AG09309 (cell line): ENCODE results near the gene MROH8.

Source experiments
- DNase-seq: peaks from one replicate; pipeline ENCODE4 v3.0.0-alpha.2; 2010; ENCODE audit warnings: low read depth
- H3K4me3 ChIP-seq: 2 replicates; pipeline ENCODE4 v1.5.1; 2011; ENCODE audit warnings: mild to moderate bottlenecking, low read depth, low read length, moderate library complexity; ENCODE audit not compliant: control insufficient read depth
- TF ChIP-seq, protein P1 (sequence below): IDR thresholded peaks from 2 replicates; pipeline ENCODE4 v1.5.1; 2011; ENCODE audit warnings: mild to moderate bottlenecking, low read depth, low read length, inconsistent platforms; ENCODE audit not compliant: insufficient read depth, control insufficient read depth; ENCODE audit errors: missing control alignments

MROH8 gene

GRCh38 chr20:37096415-37097041 is 82.8 kb downstream of the MROH8 start:
- no peak for DNase-seq
- no peak overlapping the region; the same call in 1 of the 2 replicates for H3K4me3 ChIP-seq
- TF ChIP-seq, protein P1, sequence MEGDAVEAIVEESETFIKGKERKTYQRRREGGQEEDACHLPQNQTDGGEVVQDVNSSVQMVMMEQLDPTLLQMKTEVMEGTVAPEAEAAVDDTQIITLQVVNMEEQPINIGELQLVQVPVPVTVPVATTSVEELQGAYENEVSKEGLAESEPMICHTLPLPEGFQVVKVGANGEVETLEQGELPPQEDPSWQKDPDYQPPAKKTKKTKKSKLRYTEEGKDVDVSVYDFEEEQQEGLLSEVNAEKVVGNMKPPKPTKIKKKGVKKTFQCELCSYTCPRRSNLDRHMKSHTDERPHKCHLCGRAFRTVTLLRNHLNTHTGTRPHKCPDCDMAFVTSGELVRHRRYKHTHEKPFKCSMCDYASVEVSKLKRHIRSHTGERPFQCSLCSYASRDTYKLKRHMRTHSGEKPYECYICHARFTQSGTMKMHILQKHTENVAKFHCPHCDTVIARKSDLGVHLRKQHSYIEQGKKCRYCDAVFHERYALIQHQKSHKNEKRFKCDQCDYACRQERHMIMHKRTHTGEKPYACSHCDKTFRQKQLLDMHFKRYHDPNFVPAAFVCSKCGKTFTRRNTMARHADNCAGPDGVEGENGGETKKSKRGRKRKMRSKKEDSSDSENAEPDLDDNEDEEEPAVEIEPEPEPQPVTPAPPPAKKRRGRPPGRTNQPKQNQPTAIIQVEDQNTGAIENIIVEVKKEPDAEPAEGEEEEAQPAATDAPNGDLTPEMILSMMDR = no peak

DNA sequence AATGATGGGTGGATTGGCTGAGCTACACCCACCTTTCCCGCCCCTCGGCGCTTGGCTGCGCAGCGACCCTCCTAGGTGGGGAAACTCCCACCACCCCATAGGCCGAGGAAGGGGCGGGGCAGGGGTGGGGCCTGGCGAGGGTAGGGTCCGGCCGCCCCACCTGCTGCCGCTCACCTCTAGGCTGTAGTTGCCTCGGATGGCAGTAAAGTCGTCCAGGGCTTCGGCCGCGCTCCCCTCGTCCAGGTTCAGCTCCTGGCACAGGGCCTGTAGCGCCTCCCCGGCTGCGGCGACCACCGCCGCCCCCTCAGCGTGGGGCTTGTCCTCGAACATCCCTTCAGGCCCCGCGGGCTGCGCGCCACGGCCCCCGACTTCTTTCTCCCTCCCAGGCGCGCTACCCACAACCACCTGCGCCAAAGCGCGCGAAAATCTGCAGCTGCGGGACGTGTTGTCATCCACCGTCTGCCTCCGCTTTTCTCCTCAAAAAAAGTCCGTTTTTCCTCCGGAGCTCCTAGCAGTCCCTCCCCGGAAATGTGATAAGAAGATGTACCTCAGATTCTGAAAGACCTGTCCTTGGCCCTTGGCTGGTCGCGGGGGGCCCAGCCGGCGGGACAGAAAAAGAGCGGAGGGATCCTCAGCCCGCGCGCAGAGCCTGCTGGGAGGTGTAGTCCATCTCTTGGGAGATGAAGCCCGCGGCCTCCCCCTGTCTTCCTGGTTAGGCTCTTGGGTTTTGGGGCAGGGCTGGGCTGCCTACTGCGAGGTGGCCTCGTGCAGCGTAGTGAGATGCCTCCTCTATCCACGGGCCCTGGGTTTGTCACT is 83.5 kb downstream of the MROH8 start, which contains the start of gene RBL1:
TSS of gene RBL1 (minus strand) at position 399 of the 816 bp plus-strand sequence. CDS start at position 330, 69 bp downstream.
- TF ChIP-seq, protein P1 = peak; percentile 43
- peak; percentile 43 for DNase-seq
- H3K4me3 ChIP-seq = peak within 1 kb of the TSS; percentile 85

DNA sequence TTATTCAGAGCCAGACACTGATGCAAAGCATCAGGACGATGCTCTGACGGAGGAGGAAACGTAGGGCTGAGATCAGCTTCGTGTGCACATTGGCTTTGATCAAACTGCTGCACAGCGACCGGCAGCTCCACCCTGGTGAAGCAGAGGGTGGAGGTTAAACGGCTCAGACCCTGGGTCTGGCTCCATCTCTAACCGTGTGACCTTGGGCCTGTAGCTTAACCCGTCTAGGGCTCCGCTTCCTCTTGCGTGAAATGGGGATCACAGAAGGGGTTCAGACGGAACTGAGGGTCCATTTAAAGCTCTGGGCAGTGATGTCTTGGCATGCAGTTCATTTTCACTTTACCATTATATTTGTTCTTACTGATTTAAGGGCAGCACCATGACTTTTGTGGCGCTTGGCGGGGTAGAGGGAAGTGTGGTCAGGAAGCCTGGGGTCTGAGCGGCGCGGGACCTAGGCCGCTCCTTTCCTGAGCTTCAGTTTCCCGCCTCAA is 84.2 kb downstream of the MROH8 start:
- TF ChIP-seq, protein P1 = no peak
- peak overlapping the region; percentile 85 for H3K4me3 ChIP-seq
- no peak for DNase-seq

- TF ChIP-seq, protein P1 = no peak
- no peak overlapping the region for H3K4me3 ChIP-seq
- DNase-seq = no peak
These were observed 88.9 kb downstream of the MROH8 start for GRCh38 chr20:37090407-37090806.

- no peak for DNase-seq
- no peak overlapping the region for H3K4me3 ChIP-seq
- TF ChIP-seq, protein P1 = peak; percentile 52
These were observed 97.5 kb downstream of the MROH8 start for GRCh38 chr20:37081717-37082289.

- TF ChIP-seq, protein P1 = no peak
- DNase-seq = no peak
- no peak overlapping the region for H3K4me3 ChIP-seq
These were observed 102.3 kb downstream of the MROH8 start for GRCh38 chr20:37077009-37077408.
